ENCODE results near the gene MTHFR. TPM values are rescaled to one million over a fixed set of nuclear protein-coding genes. Genes with fewer than 3 reads are reported as not detected.

The MTHFR gene
- total RNA-seq, 4 donors from 2014 or later = 10.2 to 24.7 (median 18.1) TPM

GRCh38 chr1:11767922-11768704 lies 37.7 kb downstream of the MTHFR start:
- Histone ChIP-seq H3K9me3 (no peaks in the 10 kb centered on the region), H3K27me3 (no peaks in the 10 kb centered on the region), H3K36me3 (no peaks in the 10 kb centered on the region), H3K27ac (no peak overlapping the region), H3K4me1 (no peaks in the 10 kb centered on the region), H3K4me3 (no peak overlapping the region)
- intact Hi-C loops (cut with DNase I; ENCODE audit: low total_unique reads) (no loop called here), in situ Hi-C loops (cut with MboI; ENCODE audit: low sequenced_read_pairs in 4 of 4) (no loop called here)
- ATAC-seq = no peak
- no peak for TF ChIP-seq CTCF (IDR thresholded peaks at IDR 0.05 in 4 of 5, conservative IDR thresholded peaks at IDR 0.05 in 1 of 5)
- TF ChIP-seq POLR2A (IDR thresholded peaks at IDR 0.05) = no peak
- DNase-seq = no peak

DNA sequence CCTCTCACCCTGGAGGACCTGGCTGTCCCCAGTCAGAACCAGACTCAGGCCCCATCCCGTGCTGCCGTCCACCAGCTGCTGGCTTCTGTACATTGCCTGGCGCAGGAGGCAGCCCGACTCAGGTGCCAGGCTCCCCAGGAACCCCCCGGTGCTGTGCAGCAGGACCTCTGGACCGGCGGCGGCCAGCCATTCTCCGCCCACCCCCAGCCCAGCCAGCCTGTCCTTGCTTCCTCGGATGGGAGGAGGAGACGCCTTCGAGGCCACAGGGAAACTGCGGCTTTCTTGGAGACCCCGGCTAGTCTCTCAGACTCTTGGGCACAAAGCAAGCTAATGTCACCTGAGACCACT lies 39.4 kb downstream of the MTHFR start:
- no peak for ATAC-seq
- DNase-seq = no peak
- in situ Hi-C loops (cut with MboI; ENCODE audit: low sequenced_read_pairs in 4 of 4) = no loop called here
- no peaks in the 10 kb centered on the region for H3K4me1 ChIP-seq
- TF ChIP-seq CTCF (IDR thresholded peaks at IDR 0.05 in 4 of 5, conservative IDR thresholded peaks at IDR 0.05 in 1 of 5) (no peak), POLR2A (IDR thresholded peaks at IDR 0.05) (no peak)
- no peaks in the 10 kb centered on the region for H3K9me3 ChIP-seq
- intact Hi-C loops (cut with DNase I; ENCODE audit: low total_unique reads) = no loop called here
- no peak overlapping the region for H3K27ac ChIP-seq
- no peaks in the 10 kb centered on the region for H3K36me3 ChIP-seq
- H3K27me3 ChIP-seq = peaks cover 9 to 12% (median 9%) of the 10 kb centered on the region in 3 donors
- H3K4me3 ChIP-seq = no peak overlapping the region

GRCh38 chr1:11765661-11766428 lies 39.9 kb downstream of the MTHFR start:
- DNase-seq (no peak), ATAC-seq (no peak)
- Histone ChIP-seq H3K4me1 (no peaks in the 10 kb centered on the region), H3K4me3 (no peak overlapping the region), H3K27me3 (peaks cover 10 to 16% (median 13%) of the 10 kb centered on the region in 3 donors), H3K27ac (no peak overlapping the region), H3K9me3 (no peaks in the 10 kb centered on the region), H3K36me3 (no peaks in the 10 kb centered on the region)
- TF ChIP-seq CTCF (IDR thresholded peaks at IDR 0.05 in 4 of 5, conservative IDR thresholded peaks at IDR 0.05 in 1 of 5) = no peak
- TF ChIP-seq POLR2A (IDR thresholded peaks at IDR 0.05) = no peak
- intact Hi-C loops (cut with DNase I; ENCODE audit: low total_unique reads) = no loop called here
- in situ Hi-C loops (cut with MboI; ENCODE audit: low sequenced_read_pairs in 4 of 4) = no loop called here

DNA sequence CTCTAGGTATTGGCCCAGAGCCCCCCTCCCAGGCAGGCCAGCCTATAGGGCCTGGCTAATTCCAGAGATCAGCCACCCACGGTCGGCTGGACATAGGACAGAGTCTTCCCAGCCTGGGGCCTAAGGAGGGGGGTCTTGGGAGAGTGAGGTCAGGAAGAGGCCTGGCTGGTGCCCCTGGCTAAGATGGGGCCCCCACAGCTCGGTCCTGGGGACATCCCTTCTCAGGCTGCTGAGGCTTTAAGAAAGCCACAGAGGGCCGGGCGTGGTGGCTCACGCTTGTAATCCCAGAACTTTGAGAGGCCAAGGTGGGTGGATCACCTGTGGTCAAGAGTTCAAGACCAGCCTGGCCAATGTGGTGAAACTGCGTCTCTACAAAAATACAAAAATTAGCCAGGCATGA lies 41.2 kb downstream of the MTHFR start:
- Histone ChIP-seq H3K36me3 (no peaks in the 10 kb centered on the region), H3K27ac (no peak overlapping the region), H3K4me1 (no peaks in the 10 kb centered on the region), H3K4me3 (no peak overlapping the region), H3K27me3 (peaks cover 10 to 16% (median 13%) of the 10 kb centered on the region in 3 donors), H3K9me3 (no peaks in the 10 kb centered on the region)
- no peak for DNase-seq
- intact Hi-C loops (cut with DNase I; ENCODE audit: low total_unique reads) (no loop called here), in situ Hi-C loops (cut with MboI; ENCODE audit: low sequenced_read_pairs in 4 of 4) (no loop called here)
- ATAC-seq = no peak
- TF ChIP-seq CTCF (IDR thresholded peaks at IDR 0.05 in 4 of 5, conservative IDR thresholded peaks at IDR 0.05 in 1 of 5) (no peak), POLR2A (IDR thresholded peaks at IDR 0.05) (no peak)

All from gastrocnemius medialis (tissue), 4 donors.